ENCODE data around the gene YTHDC2.

Gene YTHDC2

DNA sequence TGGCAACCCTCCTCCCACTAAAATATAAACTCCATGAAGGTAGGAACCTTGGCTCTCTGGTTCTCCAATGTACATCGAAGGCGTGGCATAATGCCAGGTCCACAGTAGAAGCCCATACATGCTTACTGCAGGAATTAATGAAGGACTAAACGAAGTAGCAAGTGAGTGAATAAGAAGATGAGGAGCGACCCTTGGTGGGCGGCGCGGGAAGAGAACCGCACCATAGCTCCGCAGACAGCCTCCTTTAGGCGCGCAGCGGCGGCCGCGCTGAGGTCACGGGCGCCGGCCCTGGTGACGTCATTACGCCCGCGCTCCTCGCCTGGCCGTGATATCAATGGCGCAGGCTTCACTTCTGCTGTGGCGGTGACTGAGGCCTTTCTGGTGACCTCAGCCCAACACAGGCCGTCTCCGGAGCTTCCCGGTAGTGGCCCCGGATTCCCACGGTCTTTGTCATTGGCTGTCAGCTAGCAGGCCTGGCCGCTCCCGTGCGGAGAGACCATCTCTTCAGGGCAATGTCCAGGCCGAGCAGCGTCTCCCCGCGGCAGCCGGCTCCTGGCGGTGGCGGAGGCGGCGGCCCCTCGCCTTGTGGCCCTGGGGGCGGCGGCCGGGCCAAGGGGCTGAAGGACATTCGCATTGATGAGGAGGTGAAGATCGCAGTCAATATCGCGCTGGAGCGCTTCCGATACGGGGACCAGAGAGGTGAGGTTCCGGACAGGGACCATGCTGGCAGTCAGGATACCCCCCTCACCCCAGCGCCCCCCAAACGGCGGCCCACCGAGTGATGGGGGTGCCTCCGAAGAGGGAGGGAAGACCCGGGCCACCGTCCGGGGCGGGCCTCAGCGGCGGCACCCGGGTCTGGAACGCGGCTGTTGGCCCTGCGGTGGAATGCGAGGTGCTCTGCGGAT lies at the start of gene YTHDC2:
Gene YTHDC2, plus strand, starts transcription at position 311 of the 905 bp plus-strand sequence. Its CDS starts 202 bp downstream, at position 513.
- ChIA-PET CTCF (interaction anchor here (0.6 to 1.3 kb wide), 8 partner anchors 21 to 518 kb away, joined by 3 to 7 read pairs (median 4); no protein-coding TSS in a partner anchor), POLR2A (interaction anchor here (0.7 to 1.7 kb wide), 10 partner anchors 9 to 537 kb away, joined by 3 to 10 read pairs (median 4); partner anchors contain the start of genes DCP2 and MCC)
- DNase-seq (ENCODE audit: extremely low spot score): peak; percentile 90
- TF ChIP-seq FOXK2 (IDR thresholded peaks at IDR 0.05): no peak
- no peak for TF ChIP-seq TARDBP (IDR thresholded peaks at IDR 0.05)
- TF ChIP-seq HDGF (IDR thresholded peaks at IDR 0.05; ENCODE audit: borderline replicate concordance): no peak
- TF ChIP-seq SUZ12 (IDR thresholded peaks at IDR 0.05): no peak
- TF ChIP-seq BHLHE40 (IDR thresholded peaks at IDR 0.05; ENCODE audit: borderline replicate concordance): no peak
- TF ChIP-seq NFRKB (IDR thresholded peaks at IDR 0.05): no peak
- TF ChIP-seq, protein P1, sequence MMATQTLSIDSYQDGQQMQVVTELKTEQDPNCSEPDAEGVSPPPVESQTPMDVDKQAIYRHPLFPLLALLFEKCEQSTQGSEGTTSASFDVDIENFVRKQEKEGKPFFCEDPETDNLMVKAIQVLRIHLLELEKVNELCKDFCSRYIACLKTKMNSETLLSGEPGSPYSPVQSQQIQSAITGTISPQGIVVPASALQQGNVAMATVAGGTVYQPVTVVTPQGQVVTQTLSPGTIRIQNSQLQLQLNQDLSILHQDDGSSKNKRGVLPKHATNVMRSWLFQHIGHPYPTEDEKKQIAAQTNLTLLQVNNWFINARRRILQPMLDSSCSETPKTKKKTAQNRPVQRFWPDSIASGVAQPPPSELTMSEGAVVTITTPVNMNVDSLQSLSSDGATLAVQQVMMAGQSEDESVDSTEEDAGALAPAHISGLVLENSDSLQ (IDR thresholded peaks at IDR 0.05): no peak
- no peak for TF ChIP-seq SP1 (IDR thresholded peaks at IDR 0.05)
- TF ChIP-seq ZNF384 (IDR thresholded peaks at IDR 0.05): no peak
- TF ChIP-seq LEF1 (IDR thresholded peaks at IDR 0.05; ENCODE audit: borderline replicate concordance): no peak
- no peak for TF ChIP-seq ELF4 (IDR thresholded peaks at IDR 0.05)
- 0 out of 2 replicates have a peak, but pooled peaks have one; percentile 13 for TF ChIP-seq CTBP1 (IDR thresholded peaks at IDR 0.05; ENCODE audit: borderline replicate concordance)
- TF ChIP-seq ARNT (IDR thresholded peaks at IDR 0.05): no peak
- TF ChIP-seq L3MBTL2 (conservative IDR thresholded peaks at IDR 0.05): peak; percentile 70
- TF ChIP-seq FOXA1 (IDR thresholded peaks at IDR 0.05): no peak

DNA sequence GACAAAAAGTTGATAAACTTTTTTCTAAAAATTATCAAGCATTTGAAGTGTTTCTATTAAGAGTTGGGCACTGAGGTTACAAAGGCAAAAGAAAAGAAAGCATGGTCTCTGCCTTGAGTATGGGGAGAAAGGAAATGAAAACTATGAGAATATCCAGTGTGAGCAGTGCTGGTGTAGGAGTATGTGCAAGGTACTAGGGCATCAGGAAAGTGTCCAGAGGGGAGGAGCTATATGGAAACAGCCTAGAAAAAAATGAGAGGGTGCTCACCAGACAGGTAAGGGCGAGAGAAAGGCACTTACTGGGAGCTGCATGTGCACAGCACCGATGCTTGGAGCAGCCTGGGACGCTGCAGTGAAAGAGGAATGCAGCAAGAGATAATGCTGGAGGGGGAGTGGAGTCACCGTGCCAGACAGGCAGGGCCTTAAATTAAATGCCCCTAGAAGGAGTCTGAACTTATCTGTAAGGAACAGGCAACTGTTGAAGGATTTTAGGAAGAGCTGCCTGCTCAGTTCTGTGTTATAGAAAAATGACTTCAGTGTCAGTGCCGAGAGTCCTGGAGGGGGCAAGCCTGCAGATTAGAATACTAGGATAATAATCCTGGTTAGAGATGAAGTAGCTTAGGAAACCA lies 39.3 kb upstream of the YTHDC2 start:
- ChIA-PET POLR2A (interaction anchor here (2.6 kb wide), 1 partner anchor 14 kb away, joined by 13 read pairs; the partner anchor contains the start of gene MCC), CTCF (interaction anchor here (1.5 kb wide), 1 partner anchor 331 kb away, joined by 3 read pairs; no protein-coding TSS in a partner anchor)
- TF ChIP-seq LEF1 (IDR thresholded peaks at IDR 0.05; ENCODE audit: borderline replicate concordance) (no peak), FOXA1 (IDR thresholded peaks at IDR 0.05) (no peak), TARDBP (IDR thresholded peaks at IDR 0.05) (no peak), SUZ12 (IDR thresholded peaks at IDR 0.05) (no peak), ELF4 (IDR thresholded peaks at IDR 0.05) (no peak), CTBP1 (IDR thresholded peaks at IDR 0.05; ENCODE audit: borderline replicate concordance) (no peak), FOXK2 (IDR thresholded peaks at IDR 0.05) (no peak), FOXM1 (IDR thresholded peaks at IDR 0.05; ENCODE audit: borderline replicate concordance) (no peak), L3MBTL2 (conservative IDR thresholded peaks at IDR 0.05) (no peak), BHLHE40 (IDR thresholded peaks at IDR 0.05; ENCODE audit: borderline replicate concordance) (no peak), ARNT (IDR thresholded peaks at IDR 0.05) (no peak), SP1 (IDR thresholded peaks at IDR 0.05) (no peak), NFRKB (IDR thresholded peaks at IDR 0.05) (no peak), ZNF384 (IDR thresholded peaks at IDR 0.05) (no peak)
- TF ChIP-seq, protein P1 (IDR thresholded peaks at IDR 0.05): no peak
- DNase-seq (ENCODE audit: extremely low spot score): no peak

DNA sequence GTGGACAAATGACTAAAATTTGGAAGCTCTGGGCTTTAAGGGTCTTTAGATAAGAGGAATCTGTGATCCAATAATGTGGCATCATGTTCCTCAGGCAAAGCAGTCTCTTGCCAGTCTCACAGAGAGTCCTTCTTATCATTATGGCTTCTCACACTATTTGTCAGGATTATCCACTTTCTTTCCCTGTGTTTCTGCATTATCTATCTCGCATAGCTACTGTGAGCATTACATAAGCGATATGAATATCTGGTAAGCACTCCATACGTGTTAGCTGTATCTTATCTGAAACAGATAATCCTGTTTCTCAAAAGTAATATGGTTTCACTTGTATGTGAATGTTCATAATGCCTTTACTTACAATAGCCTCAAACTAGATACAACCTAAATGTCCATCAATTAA lies 34.8 kb upstream of the YTHDC2 start:
- DNase-seq (ENCODE audit: extremely low spot score): no peak
- no peak for TF ChIP-seq SUZ12 (IDR thresholded peaks at IDR 0.05)
- TF ChIP-seq SP1 (IDR thresholded peaks at IDR 0.05): no peak
- TF ChIP-seq HDGF (IDR thresholded peaks at IDR 0.05; ENCODE audit: borderline replicate concordance): no peak
- no peak for TF ChIP-seq TARDBP (IDR thresholded peaks at IDR 0.05)
- TF ChIP-seq LEF1 (IDR thresholded peaks at IDR 0.05; ENCODE audit: borderline replicate concordance): no peak
- TF ChIP-seq ARNT (IDR thresholded peaks at IDR 0.05): no peak
- CTCF ChIA-PET: interaction anchor here (0.7 kb wide), 1 partner anchor 35 kb away, joined by 3 read pairs; the partner anchor contains the start of gene YTHDC2
- POLR2A ChIA-PET: no interaction called here

DNA sequence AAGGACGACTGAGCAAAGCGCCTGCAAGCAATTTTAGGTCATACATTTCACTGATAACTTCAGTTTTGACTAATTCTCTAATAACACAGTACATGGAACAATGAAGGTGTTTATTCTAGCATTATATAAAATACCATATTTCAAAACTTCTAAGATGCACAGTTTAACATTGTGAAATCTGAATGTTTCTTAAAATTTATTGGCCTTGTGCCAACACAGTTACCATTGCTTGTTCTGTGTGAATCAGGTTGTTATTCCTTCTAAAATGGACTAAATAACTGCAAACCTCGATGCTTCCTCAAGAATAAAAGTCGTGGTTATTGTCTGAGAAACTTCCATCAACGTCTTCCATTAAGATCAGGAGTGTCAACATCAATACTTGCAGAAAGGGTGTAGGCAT lies 33.3 kb upstream of the YTHDC2 start:
- CTCF ChIA-PET: no interaction called here
- no peak for DNase-seq (ENCODE audit: extremely low spot score)
- POLR2A ChIA-PET: no interaction called here
- TF ChIP-seq FOXM1 (IDR thresholded peaks at IDR 0.05; ENCODE audit: borderline replicate concordance) (no peak), ELF4 (IDR thresholded peaks at IDR 0.05) (no peak), FOXA1 (IDR thresholded peaks at IDR 0.05) (no peak), CTBP1 (IDR thresholded peaks at IDR 0.05; ENCODE audit: borderline replicate concordance) (no peak), NFRKB (IDR thresholded peaks at IDR 0.05) (no peak), HDGF (IDR thresholded peaks at IDR 0.05; ENCODE audit: borderline replicate concordance) (no peak), SUZ12 (IDR thresholded peaks at IDR 0.05) (no peak), ARNT (IDR thresholded peaks at IDR 0.05) (no peak), TARDBP (IDR thresholded peaks at IDR 0.05) (no peak), L3MBTL2 (conservative IDR thresholded peaks at IDR 0.05) (no peak), FOXK2 (IDR thresholded peaks at IDR 0.05) (no peak), SP1 (IDR thresholded peaks at IDR 0.05) (no peak), LEF1 (IDR thresholded peaks at IDR 0.05; ENCODE audit: borderline replicate concordance) (no peak), ZNF384 (IDR thresholded peaks at IDR 0.05) (no peak), BHLHE40 (IDR thresholded peaks at IDR 0.05; ENCODE audit: borderline replicate concordance) (no peak)
- TF ChIP-seq, protein P1 (IDR thresholded peaks at IDR 0.05): no peak

DNA sequence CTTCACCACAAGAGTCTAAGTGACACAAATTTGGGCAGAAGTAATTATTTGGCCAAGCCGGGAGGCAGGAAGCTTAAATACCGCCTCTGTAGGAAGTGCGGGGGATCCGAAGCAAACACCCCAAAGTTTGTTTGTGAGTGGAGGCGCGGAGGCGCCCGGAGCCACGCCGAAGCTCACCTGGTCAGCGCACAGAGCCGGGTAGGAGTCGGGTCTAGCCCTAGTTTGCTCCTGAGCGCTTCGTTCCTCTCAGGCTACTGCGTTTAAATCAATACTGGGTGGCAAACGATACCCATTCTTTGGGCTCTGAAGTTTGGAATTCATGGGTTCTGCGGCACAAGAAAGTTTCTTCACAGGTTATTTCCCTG lies 26.1 kb upstream of the YTHDC2 start:
- ChIA-PET CTCF (interaction anchor here (0.5 to 0.6 kb wide), 2 partner anchors 128 to 304 kb away, joined by 3 read pairs; no protein-coding TSS in a partner anchor), POLR2A (interaction anchor here (1.0 to 2.2 kb wide), 5 partner anchors 10 to 110 kb away, joined by 3 to 13 read pairs (median 8); partner anchors contain the start of gene YTHDC2)
- peak; percentile 41 for DNase-seq (ENCODE audit: extremely low spot score)
- TF ChIP-seq, protein P1 (IDR thresholded peaks at IDR 0.05): no peak
- TF ChIP-seq FOXM1 (IDR thresholded peaks at IDR 0.05; ENCODE audit: borderline replicate concordance) (no peak), ELF4 (IDR thresholded peaks at IDR 0.05) (no peak), FOXA1 (IDR thresholded peaks at IDR 0.05) (no peak), BHLHE40 (IDR thresholded peaks at IDR 0.05; ENCODE audit: borderline replicate concordance) (no peak), FOXK2 (IDR thresholded peaks at IDR 0.05) (no peak), NFRKB (IDR thresholded peaks at IDR 0.05) (no peak)

Data from HEK293T (cell line).